Measurements from ENCODE around the gene RALA.
"Not testable (repeated sequence)": the region's sequence is repeated elsewhere in the genome, so short reads cannot be mapped to it uniquely, and the experiment has no call there.

Gene RALA

GRCh38 chr7:39693086-39693485 is 69.7 kb downstream of the RALA start:
- H4K8ac ChIP-seq (ENCODE audit: low read length); H3K9ac ChIP-seq (ENCODE audit: low read length): not testable (repeated sequence)

DNA sequence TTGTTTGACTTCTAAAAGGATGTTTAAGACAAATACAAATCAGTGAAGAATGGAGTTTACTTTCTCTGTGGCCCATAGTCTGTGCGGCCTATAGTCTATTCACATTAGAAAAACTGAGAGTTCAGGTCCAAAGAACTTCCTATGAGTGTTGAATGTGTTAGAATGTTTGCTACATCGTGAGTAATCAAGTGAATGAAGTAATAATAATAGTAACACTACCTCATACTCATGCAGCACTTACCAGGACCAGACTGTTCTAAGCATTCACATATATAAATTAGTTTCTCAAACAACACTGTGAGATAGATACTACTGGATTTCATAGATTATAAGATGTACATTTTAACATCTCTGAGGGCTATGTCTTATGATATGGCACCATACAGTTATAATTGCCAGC is 70.4 kb downstream of the RALA start:
- Histone ChIP-seq H3K36me3 (ENCODE audit: control insufficient read depth in 1 of 2, insufficient read depth in 2 of 2, low read depth in 1 of 2, low read length in 2 of 2) (peaks cover 6 to 88% of the 10 kb centered on the region in 2 experiments), H3K79me1 (replicated peaks; ENCODE audit: low read length, poor library complexity, severe bottlenecking) (peaks cover 18% of the 10 kb centered on the region), H2BK15ac (ENCODE audit: low read depth, poor library complexity, severe bottlenecking) (no peak overlapping the region), H3K9ac (ENCODE audit: low read length) (no peak overlapping the region), H3K14ac (ENCODE audit: low read length in 2 of 2) (no peak overlapping the region), H4K8ac (ENCODE audit: low read length) (no peak overlapping the region), H3K4me1 (ENCODE audit: control insufficient read depth, insufficient read depth, low read depth, low read length) (peaks cover 3% of the 10 kb centered on the region), H2BK12ac (ENCODE audit: low read length in 2 of 2) (no peak overlapping the region), H2AFZ (ENCODE audit: low read depth, low read length) (no peak overlapping the region), H3K4me3 (ENCODE audit: insufficient read depth in 1 of 2, low read depth in 1 of 2, low read length in 2 of 2) (no peak overlapping the region), H3K18ac (ENCODE audit: low read depth in 1 of 2, low read length in 2 of 2) (no peak overlapping the region), H2AK5ac (ENCODE audit: low read length, severe bottlenecking) (no peak overlapping the region), H3K27me3 (ENCODE audit: control insufficient read depth in 1 of 2, insufficient read depth in 1 of 2, low read length in 2 of 2) (no peaks in the 10 kb centered on the region), H3K4ac (ENCODE audit: low read depth in 1 of 2, low read length in 2 of 2) (no peak overlapping the region), H2BK120ac (ENCODE audit: low read depth, low read length) (no peak overlapping the region), H2BK5ac (ENCODE audit: low read depth, low read length, poor library complexity, severe bottlenecking) (no peak overlapping the region), H3K23ac (ENCODE audit: low read length in 2 of 2) (no peak overlapping the region), H3K27ac (ENCODE audit: low read length, poor library complexity, severe bottlenecking) (no peak overlapping the region), H4K91ac (ENCODE audit: low read length) (no peak overlapping the region), H3K4me2 (ENCODE audit: low read length, poor library complexity, severe bottlenecking) (no peak overlapping the region), H3K9me3 (ENCODE audit: control insufficient read depth, low read length) (no peaks in the 10 kb centered on the region)
- no peak for DNase-seq
- WGBS: 100% methylated on average over 1 of the region's 2 CpGs

More at GRCh38 chr7:39693086-39693485, 69.7 kb downstream of the RALA start:
- not testable (repeated sequence) for H2AK5ac ChIP-seq (ENCODE audit: low read length, severe bottlenecking); H3K4me1 ChIP-seq (ENCODE audit: control insufficient read depth, insufficient read depth, low read depth, low read length); H2BK5ac ChIP-seq (ENCODE audit: low read depth, low read length, poor library complexity, severe bottlenecking); H3K23ac ChIP-seq (ENCODE audit: low read length in 2 of 2); H3K27ac ChIP-seq (ENCODE audit: low read length, poor library complexity, severe bottlenecking); H3K27me3 ChIP-seq (ENCODE audit: control insufficient read depth in 1 of 2, insufficient read depth in 1 of 2, low read length in 2 of 2); DNase-seq; H2AFZ ChIP-seq (ENCODE audit: low read depth, low read length); H3K18ac ChIP-seq (ENCODE audit: low read depth in 1 of 2, low read length in 2 of 2); H3K4me3 ChIP-seq (ENCODE audit: insufficient read depth in 1 of 2, low read depth in 1 of 2, low read length in 2 of 2); H3K9me3 ChIP-seq (ENCODE audit: control insufficient read depth, low read length); H3K4me2 ChIP-seq (ENCODE audit: low read length, poor library complexity, severe bottlenecking); H2BK15ac ChIP-seq (ENCODE audit: low read depth, poor library complexity, severe bottlenecking); H3K4ac ChIP-seq (ENCODE audit: low read depth in 1 of 2, low read length in 2 of 2); H2BK12ac ChIP-seq (ENCODE audit: low read length in 2 of 2); H4K91ac ChIP-seq (ENCODE audit: low read length); H2BK120ac ChIP-seq (ENCODE audit: low read depth, low read length); H3K14ac ChIP-seq (ENCODE audit: low read length in 2 of 2)
- H3K36me3 ChIP-seq (ENCODE audit: control insufficient read depth in 1 of 2, insufficient read depth in 2 of 2, low read depth in 1 of 2, low read length in 2 of 2): peaks cover 9 to 88% of the 10 kb centered on the region in 2 experiments
- 97% methylated on average over 3 of the region's 4 CpGs for WGBS
- H3K79me1 ChIP-seq (replicated peaks; ENCODE audit: low read length, poor library complexity, severe bottlenecking): peaks cover 18% of the 10 kb centered on the region

- Histone ChIP-seq H3K23ac (ENCODE audit: low read length in 2 of 2) (no peak overlapping the region), H3K4me3 (ENCODE audit: insufficient read depth in 1 of 2, low read depth in 1 of 2, low read length in 2 of 2) (no peak overlapping the region), H2BK5ac (ENCODE audit: low read depth, low read length, poor library complexity, severe bottlenecking) (no peak overlapping the region), H2BK12ac (ENCODE audit: low read length in 2 of 2) (no peak overlapping the region), H2BK120ac (ENCODE audit: low read depth, low read length) (no peak overlapping the region), H2AK5ac (ENCODE audit: low read length, severe bottlenecking) (no peak overlapping the region), H3K4ac (ENCODE audit: low read depth in 1 of 2, low read length in 2 of 2) (no peak overlapping the region), H3K27me3 (ENCODE audit: control insufficient read depth in 1 of 2, insufficient read depth in 1 of 2, low read length in 2 of 2) (no peaks in the 10 kb centered on the region), H3K9ac (ENCODE audit: low read length) (peak overlapping the region; percentile 5), H3K36me3 (ENCODE audit: control insufficient read depth in 1 of 2, insufficient read depth in 2 of 2, low read depth in 1 of 2, low read length in 2 of 2) (peaks cover 5 to 86% of the 10 kb centered on the region in 2 experiments), H3K18ac (ENCODE audit: low read depth in 1 of 2, low read length in 2 of 2) (no peak overlapping the region), H2BK15ac (ENCODE audit: low read depth, poor library complexity, severe bottlenecking) (no peak overlapping the region), H4K8ac (ENCODE audit: low read length) (no peak overlapping the region), H3K4me1 (ENCODE audit: control insufficient read depth, insufficient read depth, low read depth, low read length) (no peaks in the 10 kb centered on the region), H3K79me1 (replicated peaks; ENCODE audit: low read length, poor library complexity, severe bottlenecking) (peaks cover 17% of the 10 kb centered on the region), H3K14ac (ENCODE audit: low read length in 2 of 2) (no peak overlapping the region), H2AFZ (ENCODE audit: low read depth, low read length) (no peak overlapping the region), H3K27ac (ENCODE audit: low read length, poor library complexity, severe bottlenecking) (no peak overlapping the region), H3K9me3 (ENCODE audit: control insufficient read depth, low read length) (no peaks in the 10 kb centered on the region), H3K4me2 (ENCODE audit: low read length, poor library complexity, severe bottlenecking) (no peak overlapping the region), H4K91ac (ENCODE audit: low read length) (no peak overlapping the region)
- DNase-seq: no peak
- 98% methylated on average over 2 of the region's 3 CpGs for WGBS
Measured at GRCh38 chr7:39695852-39696586, 72.6 kb downstream of the RALA start.

- Histone ChIP-seq H3K9me3 (ENCODE audit: control insufficient read depth, low read length) (no peaks in the 10 kb centered on the region), H3K4me2 (ENCODE audit: low read length, poor library complexity, severe bottlenecking) (no peak overlapping the region), H3K23ac (ENCODE audit: low read length in 2 of 2) (no peak overlapping the region), H3K9ac (ENCODE audit: low read length) (peak overlapping the region; percentile 5), H3K36me3 (ENCODE audit: control insufficient read depth in 1 of 2, insufficient read depth in 2 of 2, low read depth in 1 of 2, low read length in 2 of 2) (peaks cover 8 to 86% of the 10 kb centered on the region in 2 experiments), H4K8ac (ENCODE audit: low read length) (no peak overlapping the region), H2BK5ac (ENCODE audit: low read depth, low read length, poor library complexity, severe bottlenecking) (no peak overlapping the region), H4K91ac (ENCODE audit: low read length) (no peak overlapping the region), H2AFZ (ENCODE audit: low read depth, low read length) (no peak overlapping the region), H3K18ac (ENCODE audit: low read depth in 1 of 2, low read length in 2 of 2) (no peak overlapping the region), H2AK5ac (ENCODE audit: low read length, severe bottlenecking) (no peak overlapping the region), H3K4me1 (ENCODE audit: control insufficient read depth, insufficient read depth, low read depth, low read length) (no peaks in the 10 kb centered on the region), H3K14ac (ENCODE audit: low read length in 2 of 2) (no peak overlapping the region), H2BK15ac (ENCODE audit: low read depth, poor library complexity, severe bottlenecking) (no peak overlapping the region), H3K27me3 (ENCODE audit: control insufficient read depth in 1 of 2, insufficient read depth in 1 of 2, low read length in 2 of 2) (no peaks in the 10 kb centered on the region), H2BK12ac (ENCODE audit: low read length in 2 of 2) (no peak overlapping the region), H3K27ac (ENCODE audit: low read length, poor library complexity, severe bottlenecking) (no peak overlapping the region), H3K79me1 (replicated peaks; ENCODE audit: low read length, poor library complexity, severe bottlenecking) (peaks cover 19% of the 10 kb centered on the region), H3K4me3 (ENCODE audit: insufficient read depth in 1 of 2, low read depth in 1 of 2, low read length in 2 of 2) (no peak overlapping the region), H2BK120ac (ENCODE audit: low read depth, low read length) (no peak overlapping the region), H3K4ac (ENCODE audit: low read depth in 1 of 2, low read length in 2 of 2) (no peak overlapping the region)
- DNase-seq: no peak
- WGBS: 85% methylated on average over 3 of the region's 3 CpGs
Measured at GRCh38 chr7:39696631-39697030, 73.3 kb downstream of the RALA start.
